ENCODE measurements around the gene PTPRG.

GRCh38 chr3:62065985-62066693, 504.8 kb downstream of the PTPRG start:
- TF ChIP-seq CTCF (conservative IDR thresholded peaks at IDR 0.05; ENCODE audit: low read depth, low read length), result no peak
- TF ChIP-seq EZH2 (IDR thresholded peaks at IDR 0.05; ENCODE audit: borderline replicate concordance, low read depth, low read length, poor library complexity, severe bottlenecking), result no peak
